ENCODE results near the gene HSD17B3.

DNA sequence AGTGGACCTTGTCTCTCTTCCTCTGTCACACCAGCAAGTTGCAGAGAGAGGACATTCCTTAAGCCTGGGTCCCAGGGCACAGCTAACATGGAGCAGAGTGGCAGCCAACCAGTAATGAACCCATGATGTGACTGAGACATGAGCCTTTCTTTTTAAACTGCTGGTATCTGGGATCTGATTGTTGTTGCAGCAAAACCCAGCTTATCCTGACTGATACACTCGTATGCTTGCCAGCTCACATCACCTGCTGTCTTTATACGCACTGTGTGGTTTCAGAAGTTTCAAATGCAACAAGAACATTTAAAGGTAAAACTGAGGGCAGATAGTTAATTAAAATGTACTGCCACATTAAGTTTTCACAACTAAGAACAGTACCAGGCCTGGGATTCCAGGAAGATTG, 97.1 kb downstream of the HSD17B3 start:
- TF ChIP-seq, protein P1, sequence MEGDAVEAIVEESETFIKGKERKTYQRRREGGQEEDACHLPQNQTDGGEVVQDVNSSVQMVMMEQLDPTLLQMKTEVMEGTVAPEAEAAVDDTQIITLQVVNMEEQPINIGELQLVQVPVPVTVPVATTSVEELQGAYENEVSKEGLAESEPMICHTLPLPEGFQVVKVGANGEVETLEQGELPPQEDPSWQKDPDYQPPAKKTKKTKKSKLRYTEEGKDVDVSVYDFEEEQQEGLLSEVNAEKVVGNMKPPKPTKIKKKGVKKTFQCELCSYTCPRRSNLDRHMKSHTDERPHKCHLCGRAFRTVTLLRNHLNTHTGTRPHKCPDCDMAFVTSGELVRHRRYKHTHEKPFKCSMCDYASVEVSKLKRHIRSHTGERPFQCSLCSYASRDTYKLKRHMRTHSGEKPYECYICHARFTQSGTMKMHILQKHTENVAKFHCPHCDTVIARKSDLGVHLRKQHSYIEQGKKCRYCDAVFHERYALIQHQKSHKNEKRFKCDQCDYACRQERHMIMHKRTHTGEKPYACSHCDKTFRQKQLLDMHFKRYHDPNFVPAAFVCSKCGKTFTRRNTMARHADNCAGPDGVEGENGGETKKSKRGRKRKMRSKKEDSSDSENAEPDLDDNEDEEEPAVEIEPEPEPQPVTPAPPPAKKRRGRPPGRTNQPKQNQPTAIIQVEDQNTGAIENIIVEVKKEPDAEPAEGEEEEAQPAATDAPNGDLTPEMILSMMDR (optimal IDR thresholded peaks at IDR 0.05 in 1 of 3, IDR thresholded peaks at IDR 0.05 in 1 of 3, conservative IDR thresholded peaks at IDR 0.05 in 1 of 3; ENCODE audit: extremely low read depth in 1 of 3, insufficient read depth in 2 of 3, low read length in 3 of 3): no peak
- TF ChIP-seq EZH2 (IDR thresholded peaks at IDR 0.05; ENCODE audit: low read length): no peak
